H1 (cell line): Measurements from ENCODE around the gene SBNO2. TPM values are rescaled to one million over a fixed set of nuclear protein-coding genes. Genes with fewer than 3 reads are reported as not detected.

Source experiments
- ATF3 ChIP-seq: IDR thresholded peaks from 2 replicates; pipeline ENCODE4 v1.6.1; 2011; ENCODE audit warnings: low read depth, mild to moderate bottlenecking, low read length; ENCODE audit not compliant: insufficient read depth
- BACH1 ChIP-seq: IDR thresholded peaks from 2 replicates; pipeline ENCODE4 v1.6.1; 2012; ENCODE audit warnings: low read length, improper control_type of control experiment
- BRCA1 ChIP-seq: IDR thresholded peaks from 2 replicates; pipeline ENCODE4 v1.6.1; 2012; ENCODE audit warnings: low read depth, low read length, improper control_type of control experiment
- CEBPB ChIP-seq: IDR thresholded peaks from 2 replicates; pipeline ENCODE4 v1.6.1; 2012; ENCODE audit warnings: low read depth, low read length
- EZH2 ChIP-seq: fragments of 200-600 bp; sonication (generic); IDR thresholded peaks from 2 replicates; pipeline ENCODE4 v1.7.1; 2012; ENCODE audit warnings: low read depth, mild to moderate bottlenecking, moderate library complexity, low read length, inconsistent platforms; ENCODE audit not compliant: severe bottlenecking
- FOSL1 ChIP-seq: IDR thresholded peaks from 2 replicates; pipeline ENCODE4 v1.6.1; 2011; ENCODE audit warnings: mild to moderate bottlenecking, low read depth, low read length, moderate library complexity; ENCODE audit not compliant: insufficient read depth
- GABPA ChIP-seq: IDR thresholded peaks from 2 replicates; pipeline ENCODE4 v1.6.1; 2011; ENCODE audit warnings: mild to moderate bottlenecking, low read length, moderate library complexity, borderline replicate concordance; ENCODE audit not compliant: insufficient read depth
- SP1 ChIP-seq: IDR thresholded peaks from 2 replicates; pipeline ENCODE4 v1.6.1; 2011; ENCODE audit warnings: low read depth, low read length
- SP2 ChIP-seq: IDR thresholded peaks from 2 replicates; pipeline ENCODE4 v1.6.1; 2012; ENCODE audit warnings: mild to moderate bottlenecking, low read length, inconsistent platforms
- TAF1 ChIP-seq: IDR thresholded peaks from 2 replicates; pipeline ENCODE4 v1.6.1; 2011; ENCODE audit warnings: mild to moderate bottlenecking, low read depth, low read length
- polyA plus RNA-seq, 7 experiments: library from polyadenylated mRNA; depleted of rRNA in 3 of 7; stranded (reverse) in 5 of 7; unstranded in 2 of 7; fragments of >200 nt in 5 of 7; fragments of 200-250 nt in 2 of 7; gene quantifications; 1 replicate in 5 of 7; 2 replicates in 1 of 7; 4 replicates in 1 of 7; pipeline versions ENCODE4 v1.2.1 to v1.2.3, GENCODE V29; 2011 to 2013; ENCODE audit warnings: missing spikeins in 2 of 7, mixed read lengths in 2 of 7
- total RNA-seq: library from RNA; stranded (reverse); fragmentation: NEBNext Ultra II Directional; extraction: Animal tissue kit (Norgen Biotek cat#: 25700); gene quantifications from 2 replicates; pipeline ENCODE4 v1.2.1, GENCODE V29; 2021

Gene SBNO2
- total and polyA plus RNA-seq, 2 of the 8 experiments (the other 6 are each of a cell fraction or from before 2014, with no cell fraction given) = 12.2 to 31.4 TPM

DNA sequence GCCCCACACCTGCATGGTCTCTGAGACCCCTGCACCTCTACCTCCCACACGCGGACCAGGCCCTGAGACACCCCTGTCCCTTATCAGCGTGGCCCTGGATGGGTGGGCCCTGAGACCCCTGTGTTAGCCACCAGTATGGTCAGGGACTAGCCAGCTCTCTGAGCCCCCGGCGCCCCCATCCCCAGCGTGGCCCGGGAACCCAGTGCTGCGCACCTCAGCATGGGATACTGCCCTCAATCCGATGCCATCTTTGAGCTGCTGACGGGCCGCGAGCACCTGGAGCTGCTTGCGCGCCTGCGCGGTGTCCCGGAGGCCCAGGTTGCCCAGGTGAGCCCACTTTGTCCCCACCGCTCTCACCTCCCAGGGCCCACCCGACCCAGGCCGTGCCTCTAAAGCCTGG lies 112.1 kb downstream of the SBNO2 start (continued):
- TF ChIP-seq ATF3 (no peak), SP1 (no peak), EZH2 (no peak), SP2 (no peak), FOSL1 (no peak), TAF1 (no peak), CEBPB (no peak), BACH1 (no peak), BRCA1 (no peak), GABPA (no peak)
